HUES64 (cell line): ENCODE data around the gene MLC1.

Experiments
- H3K27ac ChIP-seq: 2 replicates; pipeline ENCODE4 v1.7.0; 2013; ENCODE audit warnings: low read depth, low read length, inconsistent platforms
- H3K27me3 ChIP-seq: 2 replicates; pipeline ENCODE4 v1.6.1; 2013; ENCODE audit warnings: mild to moderate bottlenecking, low read length; ENCODE audit not compliant: insufficient read depth
- H3K36me3 ChIP-seq: 2 replicates; pipeline ENCODE4 v1.6.1; 2013; ENCODE audit warnings: mild to moderate bottlenecking, low read length; ENCODE audit not compliant: insufficient read depth
- H3K4me1 ChIP-seq: 2 replicates; pipeline ENCODE4 v1.6.1; 2013; ENCODE audit warnings: mild to moderate bottlenecking, low read length, moderate library complexity; ENCODE audit not compliant: insufficient read depth
- H3K4me3 ChIP-seq: 2 replicates; pipeline ENCODE4 v1.5.1; 2013; ENCODE audit warnings: mild to moderate bottlenecking, low read length, moderate library complexity
- H3K9ac ChIP-seq: 2 replicates; pipeline ENCODE4 v1.6.1; 2013; ENCODE audit warnings: mild to moderate bottlenecking, low read depth, low read length
- H3K9me3 ChIP-seq: 2 replicates; pipeline ENCODE4 v1.6.1; 2013; ENCODE audit warnings: low read depth, low read length; ENCODE audit not compliant: insufficient read depth
- WGBS: fragments of 150-250, 120-280 bp; methylation state at CpG from one replicate; pipeline ENCODE4 v1.1.7; 2013; ENCODE audit warnings: missing lambda C conversion rate; 5-methylcytosine and 5-hydroxymethylcytosine counted together

MLC1 gene

GRCh38 chr22:50062509-50063135 lies 22.6 kb downstream of the MLC1 start:
- Histone ChIP-seq H3K4me1 (peaks cover 9% of the 10 kb centered on the region; the same call in 1 of the 2 replicates), H3K27ac (no peak overlapping the region), H3K9me3 (no peaks in the 10 kb centered on the region), H3K9ac (no peak overlapping the region), H3K4me3 (no peak overlapping the region), H3K36me3 (no peaks in the 10 kb centered on the region), H3K27me3 (peaks cover 20% of the 10 kb centered on the region)
- 94% methylated on average over 19 of the region's 19 CpGs for WGBS

DNA sequence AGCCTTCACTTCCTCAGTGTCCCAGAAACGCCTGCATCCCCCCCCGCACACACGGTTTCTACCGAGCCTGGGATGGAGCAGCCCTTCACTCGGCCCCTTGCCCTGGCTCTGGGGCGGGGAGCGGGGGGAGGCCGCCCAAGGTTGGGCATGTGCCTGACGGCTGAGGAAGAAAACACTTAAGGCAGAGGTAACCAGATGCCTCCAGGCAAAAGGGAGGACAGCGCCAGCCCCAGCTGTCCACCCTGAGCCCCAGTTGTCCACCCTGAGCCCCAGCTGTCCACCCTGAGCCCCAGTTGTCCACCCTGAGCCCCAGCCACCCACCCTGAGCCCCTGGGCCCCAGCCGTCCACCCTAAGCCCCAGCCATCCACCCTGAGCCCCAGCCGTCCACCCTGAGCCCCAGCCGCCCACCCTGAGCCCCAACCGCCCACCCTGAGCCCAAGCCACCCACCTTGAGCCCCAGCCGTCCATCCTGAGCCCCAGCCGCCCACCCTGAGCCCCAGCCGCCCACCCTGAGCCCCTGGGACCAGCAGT lies 23.3 kb downstream of the MLC1 start:
- Histone ChIP-seq H3K9ac (no peak overlapping the region), H3K36me3 (no peaks in the 10 kb centered on the region), H3K4me1 (peaks cover 9% of the 10 kb centered on the region; the same call in 1 of the 2 replicates), H3K27ac (no peak overlapping the region), H3K9me3 (no peaks in the 10 kb centered on the region), H3K27me3 (peaks cover 23% of the 10 kb centered on the region), H3K4me3 (no peak overlapping the region)
- whole genome bisulfite sequencing, result 86% methylated on average over 17 of the region's 17 CpGs

DNA sequence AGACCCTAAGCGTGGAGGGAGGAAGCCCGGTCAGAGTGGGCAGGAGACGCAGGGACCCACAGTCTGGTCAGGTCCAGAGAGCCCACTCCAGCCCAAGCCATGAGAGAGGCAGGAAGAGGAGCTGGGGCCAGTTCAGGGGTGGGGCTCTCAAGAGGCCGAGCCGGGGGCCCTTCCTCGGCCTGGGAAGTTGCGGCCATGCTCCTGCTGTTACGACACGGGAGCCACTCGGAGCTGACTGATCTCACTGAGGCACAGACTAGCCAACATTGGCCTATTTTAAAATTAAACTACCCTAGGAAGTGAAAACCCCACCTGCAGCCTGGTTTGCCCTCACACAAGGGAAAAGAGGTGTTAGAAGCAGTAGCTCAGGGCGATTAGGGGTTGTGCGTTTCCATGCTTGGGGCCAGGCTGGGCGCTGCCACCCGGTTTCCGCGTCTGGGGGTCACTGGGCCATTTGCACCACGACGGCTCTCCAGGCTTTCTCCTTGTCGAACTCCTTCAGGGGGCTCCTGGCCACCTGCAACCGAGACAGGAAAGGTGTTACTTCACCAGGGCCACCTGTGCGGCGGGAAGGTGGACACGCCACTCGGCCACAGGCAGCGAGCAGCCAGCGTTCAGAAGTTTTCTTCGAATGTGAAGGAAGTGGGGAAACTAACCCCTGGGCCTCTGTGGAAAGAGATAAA lies 23.9 kb downstream of the MLC1 start:
- Histone ChIP-seq H3K4me3 (no peak overlapping the region), H3K36me3 (no peaks in the 10 kb centered on the region), H3K9ac (no peak overlapping the region), H3K27ac (no peak overlapping the region), H3K9me3 (no peaks in the 10 kb centered on the region), H3K4me1 (peaks cover 9% of the 10 kb centered on the region; the same call in 1 of the 2 replicates), H3K27me3 (peaks cover 23% of the 10 kb centered on the region)
- WGBS, result 93% methylated on average over 27 of the region's 27 CpGs

DNA sequence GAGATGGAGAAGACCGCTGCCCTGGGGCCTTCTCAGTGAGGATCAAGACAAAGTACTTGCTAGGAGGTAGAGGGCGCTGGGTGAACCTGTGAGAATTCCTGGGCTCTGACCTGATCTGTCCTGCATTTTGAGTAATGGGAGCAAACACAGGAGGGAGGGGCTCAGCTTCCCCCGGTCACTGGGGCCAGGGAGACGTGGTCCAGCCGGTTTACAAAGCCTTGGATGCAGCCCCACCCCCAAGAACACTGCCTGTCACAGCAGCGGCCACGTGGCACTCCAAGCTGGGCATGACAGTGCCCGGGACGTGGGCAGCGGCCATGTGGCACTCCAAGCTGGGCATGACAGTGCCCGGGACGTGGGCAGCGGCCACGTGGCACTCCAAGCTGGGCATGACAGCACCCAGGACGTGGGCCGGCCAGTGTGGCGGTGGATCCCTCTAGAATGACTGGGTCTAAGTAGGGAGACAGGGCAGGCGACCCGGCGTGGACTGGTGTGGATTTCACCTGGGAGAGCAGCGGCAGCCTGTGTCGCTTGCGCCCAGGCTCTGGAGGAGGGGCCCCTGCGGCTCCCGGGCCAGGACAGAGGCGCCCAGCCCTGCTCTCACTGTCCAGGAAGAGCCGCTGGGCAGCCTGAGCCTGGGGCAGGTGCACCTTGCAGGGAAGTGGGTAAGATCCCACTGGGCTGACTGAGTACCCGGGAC lies 24.6 kb downstream of the MLC1 start:
- Histone ChIP-seq H3K9me3 (no peaks in the 10 kb centered on the region), H3K27ac (no peak overlapping the region), H3K4me1 (peaks cover 9% of the 10 kb centered on the region; the same call in 1 of the 2 replicates), H3K9ac (no peak overlapping the region), H3K4me3 (no peak overlapping the region), H3K36me3 (no peaks in the 10 kb centered on the region), H3K27me3 (peaks cover 23% of the 10 kb centered on the region)
- 86% methylated on average over 28 of the region's 28 CpGs for WGBS

GRCh38 chr22:50059881-50060262 lies 25.4 kb downstream of the MLC1 start:
- peaks cover 23% of the 10 kb centered on the region for H3K27me3 ChIP-seq
- H3K4me1 ChIP-seq, result peaks cover 9% of the 10 kb centered on the region; the same call in 1 of the 2 replicates
- H3K9ac ChIP-seq, result no peak overlapping the region
- no peaks in the 10 kb centered on the region for H3K9me3 ChIP-seq
- 71% methylated on average over 7 of the region's 7 CpGs for WGBS
- H3K27ac ChIP-seq, result no peak overlapping the region
- no peaks in the 10 kb centered on the region for H3K36me3 ChIP-seq
- H3K4me3 ChIP-seq, result no peak overlapping the region

DNA sequence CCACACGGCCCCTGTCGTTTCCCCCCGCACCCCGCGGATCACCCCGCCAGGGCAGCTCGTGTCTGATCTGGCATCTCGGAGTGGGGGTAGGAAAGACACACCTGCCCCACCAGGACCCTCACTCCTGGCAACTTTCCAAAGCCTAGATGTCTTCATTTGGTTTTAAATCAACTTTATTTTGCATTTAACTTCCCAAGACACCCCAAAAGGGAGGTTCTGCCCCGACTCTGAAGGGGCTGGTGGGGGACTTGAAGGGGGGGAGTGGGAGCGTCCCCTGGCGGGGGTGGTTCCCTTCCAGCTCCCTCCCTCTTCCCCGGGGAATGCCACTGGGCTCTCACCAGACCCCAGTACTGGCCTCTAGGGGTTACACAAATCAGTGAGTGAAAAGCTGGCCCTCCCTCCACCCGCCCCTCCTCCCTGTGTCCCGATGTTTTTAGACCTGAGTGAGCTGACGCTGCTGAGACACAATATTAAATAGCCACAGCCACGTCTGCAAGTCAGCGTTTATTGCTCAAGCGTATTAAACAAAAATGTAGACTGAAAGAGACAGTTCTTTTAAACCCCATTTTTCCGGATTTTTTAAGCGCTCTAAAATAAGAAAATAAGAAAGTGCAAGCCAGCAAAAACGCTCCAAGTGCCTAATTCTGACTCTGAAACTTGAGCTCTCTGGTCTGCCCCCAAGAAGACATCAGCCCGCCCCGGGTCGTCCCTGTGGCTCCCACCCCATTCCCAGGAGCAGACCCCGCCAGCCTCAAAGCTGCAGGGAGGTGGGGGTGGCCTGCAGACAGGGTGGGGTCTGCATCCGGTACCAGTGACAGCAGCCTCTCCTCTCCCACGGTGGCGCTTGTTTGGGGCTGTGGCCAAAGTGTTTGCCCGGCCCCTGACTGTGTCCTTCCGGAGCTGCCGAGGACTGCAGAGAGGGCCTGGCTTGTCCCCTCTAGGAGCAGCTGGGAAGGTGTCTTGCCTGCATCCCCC lies 26.0 kb downstream of the MLC1 start:
- H3K36me3 ChIP-seq, result no peaks in the 10 kb centered on the region
- H3K9me3 ChIP-seq, result no peaks in the 10 kb centered on the region
- peaks cover 23% of the 10 kb centered on the region for H3K27me3 ChIP-seq
- H3K4me3 ChIP-seq, result peak overlapping the region; percentile 59
- peaks cover 9% of the 10 kb centered on the region; the same call in 1 of the 2 replicates for H3K4me1 ChIP-seq
- no peak overlapping the region for H3K27ac ChIP-seq
- H3K9ac ChIP-seq, result peak overlapping the region; percentile 31; the same call in 1 of the 2 replicates
- WGBS, result 6% methylated on average over 28 of the region's 31 CpGs

GRCh38 chr22:50058061-50058905 lies 26.9 kb downstream of the MLC1 start, which contains the start of gene TTLL8:
Gene TTLL8, minus strand, starts transcription at chr22:50058298.
- no peaks in the 10 kb centered on the region for H3K36me3 ChIP-seq
- H3K9ac ChIP-seq, result peak within 1 kb of the TSS; percentile 31; the same call in 1 of the 2 replicates
- peak within 1 kb of the TSS; percentile 59 for H3K4me3 ChIP-seq
- H3K4me1 ChIP-seq, result peaks cover 9% of the 10 kb centered on the region; the same call in 1 of the 2 replicates
- 5% methylated on average over 102 of the region's 102 CpGs for WGBS
- H3K27me3 ChIP-seq, result peaks cover 23% of the 10 kb centered on the region
- no peaks in the 10 kb centered on the region for H3K9me3 ChIP-seq
- no peak within 1 kb of the TSS for H3K27ac ChIP-seq

DNA sequence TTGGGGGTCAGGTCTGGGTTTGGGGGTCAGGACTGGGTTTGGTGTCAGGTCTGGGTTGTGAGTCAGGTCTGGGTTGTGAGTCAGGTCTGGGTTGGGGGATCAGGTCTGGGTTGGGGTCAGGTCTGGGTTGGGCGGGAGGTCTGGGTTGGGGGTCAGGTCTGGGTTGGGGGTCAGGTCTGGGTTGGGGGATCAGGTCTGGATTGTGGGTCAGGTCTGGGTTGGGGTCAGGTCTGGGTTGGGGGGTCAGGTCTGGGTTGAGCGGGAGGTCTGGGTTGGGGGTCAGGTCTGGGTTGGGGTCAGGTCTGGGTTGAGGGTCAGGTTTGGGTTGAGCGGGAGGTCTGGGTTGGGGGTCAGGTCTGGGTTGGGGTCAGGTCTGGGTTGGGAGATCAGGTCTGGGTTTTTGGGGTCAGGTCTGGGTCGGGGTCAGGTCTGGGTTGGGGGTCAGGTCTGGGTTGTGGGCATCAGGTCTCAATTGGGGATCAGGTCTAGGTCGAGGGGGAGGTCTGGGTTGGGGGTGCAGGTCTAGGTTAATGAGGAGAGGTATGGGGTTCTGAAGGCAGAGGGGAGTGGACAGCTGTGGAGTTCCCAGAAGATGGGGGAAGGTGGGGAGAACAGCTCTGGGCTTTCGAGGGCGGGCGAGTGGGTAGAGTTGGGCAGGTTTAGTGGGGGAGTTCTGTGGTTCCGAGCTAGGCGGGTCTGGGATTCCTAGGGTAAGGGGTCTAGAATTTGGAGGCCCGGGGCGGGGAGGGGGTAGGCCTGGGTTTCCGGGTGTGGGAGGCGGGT lies 27.8 kb downstream of the MLC1 start:
- peaks cover 23% of the 10 kb centered on the region for H3K27me3 ChIP-seq
- WGBS, result 85% methylated on average over 14 of the region's 14 CpGs
- H3K4me1 ChIP-seq, result peaks cover 9% of the 10 kb centered on the region; the same call in 1 of the 2 replicates
- no peak overlapping the region for H3K9ac ChIP-seq
- no peaks in the 10 kb centered on the region for H3K36me3 ChIP-seq
- no peak overlapping the region for H3K4me3 ChIP-seq
- no peak overlapping the region for H3K27ac ChIP-seq
- no peaks in the 10 kb centered on the region for H3K9me3 ChIP-seq

- Histone ChIP-seq H3K27ac (no peak overlapping the region), H3K36me3 (no peaks in the 10 kb centered on the region), H3K9me3 (no peaks in the 10 kb centered on the region), H3K4me1 (peaks cover 9% of the 10 kb centered on the region; the same call in 1 of the 2 replicates), H3K27me3 (peaks cover 23% of the 10 kb centered on the region), H3K4me3 (no peak overlapping the region), H3K9ac (no peak overlapping the region)
- WGBS, result 82% methylated on average over 34 of the region's 34 CpGs
Measured at GRCh38 chr22:50056214-50056972, 28.8 kb downstream of the MLC1 start.
